K562 (cell line): Measurements from ENCODE around the gene NFATC2. TPM values are rescaled to one million over a fixed set of nuclear protein-coding genes. Genes with fewer than 3 reads are reported as not detected.

Experiments
- BMI1 ChIP-seq: fragments of 150-350 bp; IDR thresholded peaks from 2 replicates; pipeline ENCODE4 v1.6.1; 2014; ENCODE audit warnings: low read length
- CBX1 ChIP-seq: sonication (generic); IDR thresholded peaks from 2 replicates; pipeline ENCODE4 v1.6.1; 2016; ENCODE audit warnings: antibody characterized with exemption, low read depth, mild to moderate bottlenecking
- EP400 ChIP-seq: fragments of 450-650 bp; IDR thresholded peaks from 2 replicates; pipeline ENCODE4 v1.6.1; 2017; ENCODE audit warnings: antibody characterized with exemption, mild to moderate bottlenecking, moderate library complexity
- GTF2E2 ChIP-seq: fragments of 200-800 bp; sonication (Bioruptor generic); IDR thresholded peaks from 2 replicates; pipeline ENCODE4 v1.6.1; 2016; ENCODE audit warnings: missing genetic modification characterization, missing compliant biosample characterization
- HNRNPL ChIP-seq: fragments of 200-400 bp; formaldehyde crosslinking; IDR thresholded peaks from 2 replicates; pipeline ENCODE4 v1.6.1; 2017; ENCODE audit warnings: low read depth, mild to moderate bottlenecking, low read length
- MAZ ChIP-seq, 2 experiments: fragments of 450-650 bp in 1 of 2; sonication (generic) in 1 of 2; formaldehyde crosslinking; IDR thresholded peaks in 1 of 2; conservative IDR thresholded peaks in 1 of 2; 2 replicates each; pipeline versions ENCODE4 v1.4.0 to v1.5.0; 2020; ENCODE audit warnings: mild to moderate bottlenecking in 1 of 2, missing genetic modification reagents in 1 of 2
- MEF2A ChIP-seq: IDR thresholded peaks from 2 replicates; pipeline ENCODE4 v1.6.1; 2011; ENCODE audit warnings: low read depth, mild to moderate bottlenecking, low read length, moderate library complexity; ENCODE audit not compliant: control insufficient read depth
- NCOA2 ChIP-seq, 2 experiments: fragments of 450-650 bp; IDR thresholded peaks; 2 replicates each; pipeline ENCODE4 v1.6.1; 2018; ENCODE audit warnings: mild to moderate bottlenecking in 2 of 2, moderate library complexity in 1 of 2; ENCODE audit not compliant: partially characterized antibody in 2 of 2
- NR1H2 ChIP-seq: sonication (generic); formaldehyde crosslinking; IDR thresholded peaks from 2 replicates; pipeline ENCODE4 v1.4.0; 2020; ENCODE audit warnings: mild to moderate bottlenecking, missing genetic modification reagents
- NR2C2 ChIP-seq, 2 experiments: fragments of 200-800 bp in 1 of 2; sonication (Bioruptor generic) in 1 of 2; sonication (generic) in 1 of 2; formaldehyde crosslinking in 1 of 2; IDR thresholded peaks; 2 replicates each; pipeline versions ENCODE4 v1.6.1 to v1.8.0; 2016 to 2022; ENCODE audit warnings: mild to moderate bottlenecking in 1 of 2, missing compliant biosample characterization in 1 of 2, missing genetic modification characterization in 1 of 2, missing genetic modification reagents in 1 of 2
- NR3C1 ChIP-seq: sonication (generic); formaldehyde crosslinking; IDR thresholded peaks from 2 replicates; pipeline ENCODE4 v1.8.1; 2022; ENCODE audit warnings: missing genetic modification reagents
- PURB ChIP-seq: sonication (generic); formaldehyde crosslinking; IDR thresholded peaks from 2 replicates; pipeline ENCODE4 v1.9.0; 2021; ENCODE audit warnings: low read depth, mild to moderate bottlenecking, missing genetic modification reagents
- RBM14 ChIP-seq: fragments of 200-400 bp; formaldehyde crosslinking; IDR thresholded peaks from 2 replicates; pipeline ENCODE4 v1.6.1; 2018; ENCODE audit warnings: low read depth, mild to moderate bottlenecking, low read length, moderate library complexity, borderline replicate concordance; ENCODE audit not compliant: insufficient read depth
- RFX1 ChIP-seq: fragments of 450-650 bp; IDR thresholded peaks from 2 replicates; pipeline ENCODE4 v1.6.1; 2016; ENCODE audit warnings: mild to moderate bottlenecking, moderate library complexity
- SMARCE1 ChIP-seq: fragments of 450-650 bp; IDR thresholded peaks from 2 replicates; pipeline ENCODE4 v1.7.1; 2016; ENCODE audit warnings: mild to moderate bottlenecking
- polyA plus RNA-seq, 8 experiments: library from polyadenylated mRNA; depleted of rRNA in 4 of 8; stranded (reverse) in 5 of 8; unstranded in 3 of 8; fragments of >200 nt; fragmentation: Nextera tagmentation in 2 of 8; fragmentation: Illumina TruSeq in 1 of 8; extraction: Ambion mirVana in 2 of 8; extraction: Trizol in 1 of 8; gene quantifications; 2 replicates each; pipeline versions ENCODE4 v1.2.1 to v1.2.3, GENCODE V29; 2011 to 2014; ENCODE audit warnings: inconsistent platforms in 1 of 8, missing spikeins in 1 of 8
- total RNA-seq, 7 experiments: library from RNA; depleted of rRNA in 6 of 7; stranded (reverse); fragments of >200 nt in 6 of 7; fragmentation: Illumina TruSeq in 2 of 7; extraction: Trizol in 2 of 7; gene quantifications; 2 replicates each; pipeline versions ENCODE4 v1.2.1 to v1.2.3, GENCODE V29; 2011 to 2021; ENCODE audit warnings: low replicate concordance in 1 of 7
- TF ChIP-seq, protein P1 (sequence below): IDR thresholded peaks from 3 replicates; pipeline ENCODE4 v1.6.1; 2011; ENCODE audit warnings: borderline replicate concordance, mild to moderate bottlenecking, moderate library complexity; ENCODE audit not compliant: insufficient read length; ENCODE audit errors: extremely low read depth
- TF ChIP-seq, protein P2 (sequence below): sonication (generic); formaldehyde crosslinking; IDR thresholded peaks from 2 replicates; pipeline ENCODE4 v1.8.0; 2022; ENCODE audit warnings: mild to moderate bottlenecking, missing genetic modification reagents, borderline replicate concordance
- TF ChIP-seq, protein P3 (sequence below): sonication (generic); formaldehyde crosslinking; IDR thresholded peaks from 2 replicates; pipeline ENCODE4 v1.8.0; 2022; ENCODE audit warnings: missing genetic modification reagents, mild to moderate bottlenecking, moderate library complexity, borderline replicate concordance
- TF ChIP-seq, protein P4 (sequence below), 2 experiments: fragments of 450-650 bp in 1 of 2; sonication (generic) in 1 of 2; formaldehyde crosslinking; conservative IDR thresholded peaks; 2 replicates each; pipeline versions ENCODE4 v1.4.0 to v1.8.1; 2020 to 2022; ENCODE audit warnings: mild to moderate bottlenecking in 1 of 2, missing genetic modification reagents in 1 of 2

The NFATC2 gene
- total and polyA plus RNA-seq, 9 of the 15 experiments (the other 6 are each of a cell fraction or from before 2014, with no cell fraction given), result 1.9 to 11.2 (median 3.0) TPM

DNA sequence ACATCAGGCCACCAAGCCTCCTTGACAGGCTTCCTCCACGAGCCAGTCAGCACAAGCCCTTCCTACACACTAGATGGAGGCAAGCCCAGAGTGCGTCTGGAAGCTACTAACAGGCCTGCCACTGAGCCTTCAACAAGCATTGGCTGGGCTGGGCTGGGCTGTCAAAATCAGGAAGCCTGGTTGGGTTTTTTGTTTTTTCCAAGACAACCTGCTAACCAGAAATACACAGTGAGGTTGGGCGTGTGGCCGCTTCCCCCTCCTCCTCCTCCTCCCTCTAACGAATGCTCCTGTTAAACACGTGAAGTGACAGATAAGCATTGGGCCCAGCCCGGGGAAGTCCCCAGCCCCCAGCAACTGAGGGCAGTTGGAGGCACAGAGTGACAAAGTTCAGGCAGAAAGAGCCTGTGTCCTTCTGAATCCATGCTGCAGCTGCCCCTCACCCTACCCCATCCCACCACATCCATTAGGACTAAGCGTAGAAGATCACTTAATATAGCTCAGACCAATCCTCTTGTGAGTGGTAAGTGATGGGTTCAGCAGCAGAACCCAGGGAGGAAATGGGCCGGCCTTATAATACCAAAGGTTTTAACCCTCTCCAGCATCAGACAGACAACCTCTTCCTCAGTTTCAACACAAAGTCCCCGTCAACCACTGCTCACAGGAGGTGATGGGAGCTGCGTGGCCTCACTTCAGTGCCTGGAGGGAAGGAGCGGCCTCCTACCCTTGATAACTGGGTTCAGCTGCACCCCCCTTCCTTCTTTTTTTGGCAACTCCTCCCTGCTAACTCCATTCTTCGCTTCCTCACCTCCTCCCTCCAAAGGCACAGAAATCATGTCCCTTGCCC is 1.1 kb downstream of the NFATC2 start (continued):
- TF ChIP-seq, protein P1, sequence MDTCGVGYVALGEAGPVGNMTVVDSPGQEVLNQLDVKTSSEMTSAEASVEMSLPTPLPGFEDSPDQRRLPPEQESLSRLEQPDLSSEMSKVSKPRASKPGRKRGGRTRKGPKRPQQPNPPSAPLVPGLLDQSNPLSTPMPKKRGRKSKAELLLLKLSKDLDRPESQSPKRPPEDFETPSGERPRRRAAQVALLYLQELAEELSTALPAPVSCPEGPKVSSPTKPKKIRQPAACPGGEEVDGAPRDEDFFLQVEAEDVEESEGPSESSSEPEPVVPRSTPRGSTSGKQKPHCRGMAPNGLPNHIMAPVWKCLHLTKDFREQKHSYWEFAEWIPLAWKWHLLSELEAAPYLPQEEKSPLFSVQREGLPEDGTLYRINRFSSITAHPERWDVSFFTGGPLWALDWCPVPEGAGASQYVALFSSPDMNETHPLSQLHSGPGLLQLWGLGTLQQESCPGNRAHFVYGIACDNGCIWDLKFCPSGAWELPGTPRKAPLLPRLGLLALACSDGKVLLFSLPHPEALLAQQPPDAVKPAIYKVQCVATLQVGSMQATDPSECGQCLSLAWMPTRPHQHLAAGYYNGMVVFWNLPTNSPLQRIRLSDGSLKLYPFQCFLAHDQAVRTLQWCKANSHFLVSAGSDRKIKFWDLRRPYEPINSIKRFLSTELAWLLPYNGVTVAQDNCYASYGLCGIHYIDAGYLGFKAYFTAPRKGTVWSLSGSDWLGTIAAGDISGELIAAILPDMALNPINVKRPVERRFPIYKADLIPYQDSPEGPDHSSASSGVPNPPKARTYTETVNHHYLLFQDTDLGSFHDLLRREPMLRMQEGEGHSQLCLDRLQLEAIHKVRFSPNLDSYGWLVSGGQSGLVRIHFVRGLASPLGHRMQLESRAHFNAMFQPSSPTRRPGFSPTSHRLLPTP, result no peak
- TF ChIP-seq NR1H2 (CRISPR knock-in tag) (no peak), EP400 (peak; percentile 50), RBM14 (no peak), SMARCE1 (0 out of 2 replicates have a peak, but pooled peaks have one; percentile 12), HNRNPL (no peak), MEF2A (no peak), CBX1 (no peak), PURB (CRISPR knock-in tag) (no peak), BMI1 (no peak), NR2C2 (CRISPR knock-in tag; IDR thresholded peaks at IDR 0.05) (no peak), NR2C2 (tag; IDR thresholded peaks at IDR 0.05) (peak; percentile 57), MAZ (CRISPR knock-in tag; conservative IDR thresholded peaks at IDR 0.05 in 1 of 2, IDR thresholded peaks at IDR 0.05 in 1 of 2) (peak in 1 of 2 experiments; percentile 69; a peak in 1 of 4 replicates), NCOA2 (IDR thresholded peaks at IDR 0.05; ENCODE audit: partially characterized antibody in 2 of 2) (no peak), NR3C1 (CRISPR knock-in tag) (no peak), RFX1 (peak; percentile 15; the same call in 1 of the 2 replicates), GTF2E2 (no peak)
- TF ChIP-seq, protein P2, sequence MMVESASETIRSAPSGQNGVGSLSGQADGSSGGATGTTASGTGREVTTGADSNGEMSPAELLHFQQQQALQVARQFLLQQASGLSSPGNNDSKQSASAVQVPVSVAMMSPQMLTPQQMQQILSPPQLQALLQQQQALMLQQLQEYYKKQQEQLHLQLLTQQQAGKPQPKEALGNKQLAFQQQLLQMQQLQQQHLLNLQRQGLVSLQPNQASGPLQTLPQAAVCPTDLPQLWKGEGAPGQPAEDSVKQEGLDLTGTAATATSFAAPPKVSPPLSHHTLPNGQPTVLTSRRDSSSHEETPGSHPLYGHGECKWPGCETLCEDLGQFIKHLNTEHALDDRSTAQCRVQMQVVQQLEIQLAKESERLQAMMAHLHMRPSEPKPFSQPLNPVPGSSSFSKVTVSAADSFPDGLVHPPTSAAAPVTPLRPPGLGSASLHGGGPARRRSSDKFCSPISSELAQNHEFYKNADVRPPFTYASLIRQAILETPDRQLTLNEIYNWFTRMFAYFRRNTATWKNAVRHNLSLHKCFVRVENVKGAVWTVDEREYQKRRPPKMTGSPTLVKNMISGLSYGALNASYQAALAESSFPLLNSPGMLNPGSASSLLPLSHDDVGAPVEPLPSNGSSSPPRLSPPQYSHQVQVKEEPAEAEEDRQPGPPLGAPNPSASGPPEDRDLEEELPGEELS, result no peak
- TF ChIP-seq, protein P3, sequence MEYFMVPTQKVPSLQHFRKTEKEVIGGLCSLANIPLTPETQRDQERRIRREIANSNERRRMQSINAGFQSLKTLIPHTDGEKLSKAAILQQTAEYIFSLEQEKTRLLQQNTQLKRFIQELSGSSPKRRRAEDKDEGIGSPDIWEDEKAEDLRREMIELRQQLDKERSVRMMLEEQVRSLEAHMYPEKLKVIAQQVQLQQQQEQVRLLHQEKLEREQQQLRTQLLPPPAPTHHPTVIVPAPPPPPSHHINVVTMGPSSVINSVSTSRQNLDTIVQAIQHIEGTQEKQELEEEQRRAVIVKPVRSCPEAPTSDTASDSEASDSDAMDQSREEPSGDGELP (CRISPR knock-in tag), result peak; percentile 71
- TF ChIP-seq, protein P4, sequence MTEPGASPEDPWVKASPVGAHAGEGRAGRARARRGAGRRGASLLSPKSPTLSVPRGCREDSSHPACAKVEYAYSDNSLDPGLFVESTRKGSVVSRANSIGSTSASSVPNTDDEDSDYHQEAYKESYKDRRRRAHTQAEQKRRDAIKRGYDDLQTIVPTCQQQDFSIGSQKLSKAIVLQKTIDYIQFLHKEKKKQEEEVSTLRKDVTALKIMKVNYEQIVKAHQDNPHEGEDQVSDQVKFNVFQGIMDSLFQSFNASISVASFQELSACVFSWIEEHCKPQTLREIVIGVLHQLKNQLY (CRISPR knock-in tag; conservative IDR thresholded peaks at IDR 0.05), result 0 out of 4 replicates have a peak, but pooled peaks of 1 of the 2 experiments have one; percentile 16
